GM10248 (cell line): Measurements from ENCODE around the gene ATP5IF1.

Source experiments
- CTCF ChIA-PET: fragments of 300-600 bp; sonication (Branson Sonifier 250); formaldehyde crosslinking; extraction: SDS; loops from one replicate; lab custom pipeline; 2021; ENCODE audit warnings: antibody characterized with exemption; lab: Yijun Ruan, JAX
- POLR2A ChIA-PET: fragments of 350-650 bp; sonication (Branson Sonifier 250); formaldehyde crosslinking; extraction: SDS; loops from one replicate; lab custom pipeline; 2020; ENCODE audit warnings: antibody characterized with exemption; lab: Yijun Ruan, JAX
- DNase-seq: peaks from one replicate; pipeline ENCODE4 v3.0.0; 2012; ENCODE audit errors: extremely low spot score
- TF ChIP-seq, protein P1 (sequence below): IDR thresholded peaks from 2 replicates; pipeline ENCODE4 v1.5.1; 2012; ENCODE audit warnings: mild to moderate bottlenecking, low read depth; ENCODE audit errors: extremely low read depth, missing control alignments, control extremely low read depth

Gene ATP5IF1

DNA sequence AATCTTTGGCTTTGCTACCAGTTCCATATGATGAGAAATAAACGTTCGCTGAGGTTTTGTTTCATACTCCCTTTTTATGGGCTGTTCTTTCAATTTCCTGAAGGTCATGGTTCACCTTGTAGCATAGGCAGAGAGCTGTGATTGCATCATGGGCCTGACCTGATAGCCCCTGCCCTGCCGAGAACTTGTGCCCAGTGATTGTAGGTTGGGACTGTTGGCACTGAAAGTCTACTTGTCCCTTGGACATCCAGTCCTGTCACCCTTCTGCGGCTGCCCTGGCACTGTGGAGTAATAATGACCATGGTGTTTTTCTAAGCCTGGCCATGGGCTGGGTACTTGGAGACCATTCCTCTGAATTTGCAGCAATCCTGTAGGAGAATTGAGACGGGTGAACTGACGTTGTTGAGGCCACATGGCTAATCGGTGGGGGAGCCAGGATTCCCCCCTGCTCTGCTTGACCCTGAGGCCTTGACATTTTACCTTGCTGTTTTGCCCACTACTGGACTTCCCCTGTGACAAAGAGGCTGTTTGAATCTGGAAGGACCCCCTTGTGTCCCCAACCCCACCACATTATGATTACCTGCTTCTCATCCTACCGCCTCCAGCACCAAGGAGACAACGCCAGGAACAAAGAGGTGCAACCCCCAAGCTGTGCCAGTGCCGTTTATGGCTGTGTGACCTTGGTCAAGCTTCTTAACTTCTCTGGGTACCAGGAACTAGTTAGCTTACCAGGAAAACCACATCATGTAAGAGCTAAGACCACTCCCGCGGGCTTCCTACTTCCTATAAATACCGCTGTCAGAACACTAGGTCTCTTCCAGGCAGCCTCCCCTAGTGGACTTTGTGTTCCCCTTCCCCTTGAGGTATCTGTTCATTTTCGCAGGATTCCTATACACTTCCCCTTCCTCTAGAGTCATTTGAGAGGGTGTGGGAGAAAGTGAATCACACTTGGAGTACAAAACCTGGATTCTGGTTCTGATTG lies 46.8 kb downstream of the ATP5IF1 start:
- ChIA-PET POLR2A (no interaction called here), CTCF (interaction anchor here (1.5 to 2.1 kb wide), 2 partner anchors 9 to 16 kb away, joined by 4 to 6 read pairs; no protein-coding TSS in a partner anchor)
- no peak for DNase-seq
- TF ChIP-seq, protein P1, sequence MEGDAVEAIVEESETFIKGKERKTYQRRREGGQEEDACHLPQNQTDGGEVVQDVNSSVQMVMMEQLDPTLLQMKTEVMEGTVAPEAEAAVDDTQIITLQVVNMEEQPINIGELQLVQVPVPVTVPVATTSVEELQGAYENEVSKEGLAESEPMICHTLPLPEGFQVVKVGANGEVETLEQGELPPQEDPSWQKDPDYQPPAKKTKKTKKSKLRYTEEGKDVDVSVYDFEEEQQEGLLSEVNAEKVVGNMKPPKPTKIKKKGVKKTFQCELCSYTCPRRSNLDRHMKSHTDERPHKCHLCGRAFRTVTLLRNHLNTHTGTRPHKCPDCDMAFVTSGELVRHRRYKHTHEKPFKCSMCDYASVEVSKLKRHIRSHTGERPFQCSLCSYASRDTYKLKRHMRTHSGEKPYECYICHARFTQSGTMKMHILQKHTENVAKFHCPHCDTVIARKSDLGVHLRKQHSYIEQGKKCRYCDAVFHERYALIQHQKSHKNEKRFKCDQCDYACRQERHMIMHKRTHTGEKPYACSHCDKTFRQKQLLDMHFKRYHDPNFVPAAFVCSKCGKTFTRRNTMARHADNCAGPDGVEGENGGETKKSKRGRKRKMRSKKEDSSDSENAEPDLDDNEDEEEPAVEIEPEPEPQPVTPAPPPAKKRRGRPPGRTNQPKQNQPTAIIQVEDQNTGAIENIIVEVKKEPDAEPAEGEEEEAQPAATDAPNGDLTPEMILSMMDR: no peak

GRCh38 chr1:28286111-28286510 lies 50.2 kb downstream of the ATP5IF1 start:
- POLR2A ChIA-PET: no interaction called here
- CTCF ChIA-PET: interaction anchor here (1.3 kb wide), 1 partner anchor 9 kb away, joined by 4 read pairs; no protein-coding TSS in a partner anchor
- TF ChIP-seq, protein P1: no peak
- DNase-seq: no peak
